Fibroblast of mammary gland (primary cell): ENCODE results near the gene PIP5KL1.
"Not testable (repeated sequence)": the region's sequence is repeated elsewhere in the genome, so short reads cannot be mapped to it uniquely, and the experiment has no call there.

ENCODE experiments used
- DNase-seq: peaks from one replicate; pipeline ENCODE4 v3.0.0-alpha.2; 2010; ENCODE audit warnings: low read depth
- H3K4me3 ChIP-seq: 2 replicates; pipeline ENCODE4 v1.5.1; 2011; ENCODE audit warnings: low read depth, mild to moderate bottlenecking, low read length, moderate library complexity; ENCODE audit not compliant: control insufficient read depth
- CTCF ChIP-seq: conservative IDR thresholded peaks from 2 replicates; pipeline ENCODE4 v1.5.1; 2011; ENCODE audit warnings: low read depth, low read length, inconsistent platforms; ENCODE audit not compliant: control insufficient read depth, insufficient read depth

Gene PIP5KL1

GRCh38 chr9:127887792-127888191 lies 42.8 kb downstream of the PIP5KL1 start:
- no peak for DNase-seq
- no peak for TF ChIP-seq CTCF
- no peak overlapping the region for H3K4me3 ChIP-seq

GRCh38 chr9:127886401-127886972 lies 44.1 kb downstream of the PIP5KL1 start:
- H3K4me3 ChIP-seq: no peak overlapping the region
- peak; percentile 33 for DNase-seq
- no peak for TF ChIP-seq CTCF

- no peak for DNase-seq
- H3K4me3 ChIP-seq: no peak overlapping the region
- no peak for TF ChIP-seq CTCF
These were observed 44.9 kb downstream of the PIP5KL1 start for GRCh38 chr9:127885508-127886281.

- no peak for TF ChIP-seq CTCF
- no peak overlapping the region for H3K4me3 ChIP-seq
- no peak for DNase-seq
These were observed 45.5 kb downstream of the PIP5KL1 start for GRCh38 chr9:127884976-127885490.

GRCh38 chr9:127884427-127884911 lies 46.1 kb downstream of the PIP5KL1 start:
- no peak overlapping the region for H3K4me3 ChIP-seq
- no peak for TF ChIP-seq CTCF
- no peak for DNase-seq

- no peak for DNase-seq
- TF ChIP-seq CTCF: no peak
- H3K4me3 ChIP-seq: no peak overlapping the region
These were observed 46.6 kb downstream of the PIP5KL1 start for GRCh38 chr9:127883959-127884358.

- not testable (repeated sequence) for H3K4me3 ChIP-seq, DNase-seq
These were observed 48.9 kb downstream of the PIP5KL1 start for GRCh38 chr9:127881715-127882114.
